SK-N-SH (cell line): ENCODE measurements around the gene PIK3R1. TPM values are rescaled to one million over a fixed set of nuclear protein-coding genes. Genes with fewer than 3 reads are reported as not detected.
A peak's percentile ranks its signal among the peaks of the same experiment; 100 is the strongest.
"Not testable (repeated sequence)": the region's sequence is repeated elsewhere in the genome, so short reads cannot be mapped to it uniquely, and the experiment has no call there.

Source experiments
- CTCF ChIA-PET: fragments of 300-600, 350-600 bp; formaldehyde crosslinking; extraction: SDS; loops from one replicate; lab custom pipeline; 2021; lab: Yijun Ruan, JAX
- POLR2A ChIA-PET: fragments of 350-600 bp; sonication (Branson Sonifier 250); formaldehyde crosslinking; extraction: SDS; loops from one replicate; lab custom pipeline; 2020; ENCODE audit warnings: antibody characterized with exemption, inconsistent platforms; lab: Yijun Ruan, JAX
- DNase-seq: peaks from one replicate; pipeline ENCODE4 v3.0.0; 2012
- H2AFZ ChIP-seq: fragments of 200-600 bp; sonication (generic); 2 replicates; pipeline ENCODE4 v1.8.1; 2016; ENCODE audit warnings: antibody characterized with exemption, mild to moderate bottlenecking, low read depth
- H3F3A ChIP-seq: fragments of 200-600 bp; sonication (generic); replicated peaks from 2 replicates; pipeline ENCODE3; 2016; ENCODE audit warnings: antibody characterized with exemption, mild to moderate bottlenecking; ENCODE audit not compliant: insufficient read depth
- H3K27ac ChIP-seq, 2 experiments: fragments of 200-500 bp in 1 of 2; fragments of 200-600 bp in 1 of 2; sonication (Bioruptor generic) in 1 of 2; sonication (generic), shearing (Covaris generic) in 1 of 2; 2 replicates each; pipeline versions ENCODE4 v1.5.1 to v1.6.1; 2014 to 2016; ENCODE audit warnings: low read depth in 2 of 2, inconsistent platforms in 1 of 2, low read length in 1 of 2, mild to moderate bottlenecking in 1 of 2, mixed read lengths in 1 of 2
- H3K27me3 ChIP-seq: fragments of 200-600 bp; sonication (generic), shearing (Covaris generic); 2 replicates; pipeline ENCODE4 v1.6.1; 2016; ENCODE audit warnings: mixed run types; ENCODE audit not compliant: insufficient read depth
- H3K36me3 ChIP-seq, 2 experiments: fragments of 200-500 bp in 1 of 2; fragments of 200-600 bp in 1 of 2; sonication (Bioruptor generic) in 1 of 2; sonication (generic) in 1 of 2; replicated peaks in 1 of 2; 2 replicates each; pipeline versions ENCODE3 to v1.5.1; 2014 to 2016; ENCODE audit warnings: low read length in 1 of 2, mild to moderate bottlenecking in 1 of 2; ENCODE audit not compliant: insufficient read depth in 2 of 2, control insufficient read depth in 1 of 2
- H3K4me1 ChIP-seq, 2 experiments: fragments of 200-500 bp in 1 of 2; fragments of 200-600 bp in 1 of 2; sonication (Bioruptor generic) in 1 of 2; sonication (generic), shearing (Covaris generic) in 1 of 2; 2 replicates each; pipeline versions ENCODE4 v1.5.1 to v1.6.1; 2014 to 2016; ENCODE audit warnings: low read depth in 1 of 2, low read length in 1 of 2, mixed run types in 1 of 2; ENCODE audit not compliant: insufficient read depth in 2 of 2, control insufficient read depth in 1 of 2
- H3K4me2 ChIP-seq: fragments of 200-600 bp; sonication (generic), shearing (Covaris generic); 2 replicates; pipeline ENCODE4 v1.6.1; 2017; ENCODE audit warnings: mixed run types
- H3K4me3 ChIP-seq, 2 experiments: fragments of 200-500 bp in 1 of 2; fragments of 200-600 bp in 1 of 2; sonication (Bioruptor generic) in 1 of 2; sonication (generic), shearing (Covaris generic) in 1 of 2; 2 replicates each; pipeline versions ENCODE4 v1.5.1 to v1.8.1; 2014 to 2016; ENCODE audit warnings: low read depth in 2 of 2, inconsistent platforms in 1 of 2, low read length in 1 of 2, mild to moderate bottlenecking in 1 of 2, mixed read lengths in 1 of 2, moderate library complexity in 1 of 2
- H3K79me2 ChIP-seq: fragments of 200-600 bp; sonication (generic); 2 replicates; pipeline ENCODE4 v1.8.1; 2017; ENCODE audit warnings: mild to moderate bottlenecking; ENCODE audit not compliant: insufficient read depth
- H3K9ac ChIP-seq: fragments of 200-600 bp; sonication (generic); 2 replicates; pipeline ENCODE4 v1.6.1; 2017; ENCODE audit warnings: mixed run types
- H3K9me2 ChIP-seq: fragments of 200-600 bp; sonication (generic); 2 replicates; pipeline ENCODE4 v1.6.1; 2017; ENCODE audit warnings: mixed run types
- H3K9me3 ChIP-seq: fragments of 200-600 bp; sonication (generic); 2 replicates; pipeline ENCODE4 v1.6.1; 2017; ENCODE audit warnings: mixed run types, mild to moderate bottlenecking, moderate library complexity
- H4K20me1 ChIP-seq: fragments of 200-600 bp; sonication (generic); 2 replicates; pipeline ENCODE4 v1.6.1; 2017; ENCODE audit warnings: mild to moderate bottlenecking, mixed run types; ENCODE audit not compliant: insufficient read depth
- ELF1 ChIP-seq: IDR thresholded peaks from 2 replicates; pipeline ENCODE4 v1.4.0; 2012
- FOXJ3 ChIP-seq: sonication (generic); formaldehyde crosslinking; IDR thresholded peaks from 2 replicates; pipeline ENCODE4 v1.5.1; 2020; ENCODE audit warnings: mild to moderate bottlenecking, missing genetic modification reagents
- GATA2 ChIP-seq: sonication (generic); formaldehyde crosslinking; IDR thresholded peaks from 2 replicates; pipeline ENCODE4 v1.5.0; 2020; ENCODE audit warnings: mild to moderate bottlenecking, missing genetic modification reagents
- JUND ChIP-seq: IDR thresholded peaks from 2 replicates; pipeline ENCODE4 v1.4.0; 2012
- MEF2A ChIP-seq: IDR thresholded peaks from 2 replicates; pipeline ENCODE4 v1.4.0; 2012; ENCODE audit warnings: low read depth, borderline replicate concordance
- RFX5 ChIP-seq: IDR thresholded peaks from 2 replicates; pipeline ENCODE4 v1.6.1; 2012; ENCODE audit warnings: mild to moderate bottlenecking, improper control_type of control experiment, low read length
- TCF12 ChIP-seq: IDR thresholded peaks from 2 replicates; pipeline ENCODE4 v1.4.0; 2012
- YY1 ChIP-seq: IDR thresholded peaks from 2 replicates; pipeline ENCODE4 v1.4.0; 2012; ENCODE audit warnings: low read depth, mild to moderate bottlenecking
- WGBS: methylation state at CpG from one replicate; pipeline ENCODE4 v1.1.6; 2017; ENCODE audit warnings: low lambda C conversion rate; 5-methylcytosine and 5-hydroxymethylcytosine counted together
- polyA plus RNA-seq, 3 experiments: library from polyadenylated mRNA; depleted of rRNA; stranded (reverse); fragments of >200 nt; gene quantifications; 2 replicates each; pipeline ENCODE4 v1.2.3, GENCODE V29; 2012
- TF ChIP-seq, protein P1 (sequence below): IDR thresholded peaks from 2 replicates; pipeline ENCODE4 v1.6.1; 2012; ENCODE audit warnings: mild to moderate bottlenecking, low read depth, low read length, moderate library complexity
- TF ChIP-seq, protein P2 (sequence below): fragments of 200-600 bp; sonication (generic); IDR thresholded peaks from 2 replicates; pipeline ENCODE4 v1.6.1; 2017; ENCODE audit warnings: antibody characterized with exemption, mild to moderate bottlenecking, moderate library complexity

PIK3R1 gene
- polyA plus RNA-seq, 1 of the 3 experiments (the other 2 are of a cell fraction) = 2.0 TPM

DNA sequence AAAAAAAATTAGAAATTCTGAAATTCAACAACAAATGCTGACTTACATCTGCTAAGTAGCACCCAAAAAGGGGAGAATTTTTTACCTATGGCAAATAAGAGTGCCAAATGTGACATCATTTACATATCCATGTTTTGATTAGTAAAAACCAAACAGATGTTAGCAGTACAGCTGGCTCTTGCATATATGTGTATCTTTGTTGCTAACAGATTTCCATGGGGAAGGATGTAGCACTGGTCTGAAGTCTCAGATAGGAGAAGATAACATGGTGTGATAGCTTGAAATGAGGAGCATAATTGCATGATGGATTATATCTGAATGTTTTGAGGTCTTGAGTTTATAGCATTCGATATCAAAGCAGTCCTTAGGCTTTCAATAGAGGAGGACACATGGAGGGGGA is 17.5 kb downstream of the PIK3R1 start:
- TF ChIP-seq YY1 (no peak), GATA2 (peak; percentile 69), RFX5 (no peak)
- TF ChIP-seq, protein P1, sequence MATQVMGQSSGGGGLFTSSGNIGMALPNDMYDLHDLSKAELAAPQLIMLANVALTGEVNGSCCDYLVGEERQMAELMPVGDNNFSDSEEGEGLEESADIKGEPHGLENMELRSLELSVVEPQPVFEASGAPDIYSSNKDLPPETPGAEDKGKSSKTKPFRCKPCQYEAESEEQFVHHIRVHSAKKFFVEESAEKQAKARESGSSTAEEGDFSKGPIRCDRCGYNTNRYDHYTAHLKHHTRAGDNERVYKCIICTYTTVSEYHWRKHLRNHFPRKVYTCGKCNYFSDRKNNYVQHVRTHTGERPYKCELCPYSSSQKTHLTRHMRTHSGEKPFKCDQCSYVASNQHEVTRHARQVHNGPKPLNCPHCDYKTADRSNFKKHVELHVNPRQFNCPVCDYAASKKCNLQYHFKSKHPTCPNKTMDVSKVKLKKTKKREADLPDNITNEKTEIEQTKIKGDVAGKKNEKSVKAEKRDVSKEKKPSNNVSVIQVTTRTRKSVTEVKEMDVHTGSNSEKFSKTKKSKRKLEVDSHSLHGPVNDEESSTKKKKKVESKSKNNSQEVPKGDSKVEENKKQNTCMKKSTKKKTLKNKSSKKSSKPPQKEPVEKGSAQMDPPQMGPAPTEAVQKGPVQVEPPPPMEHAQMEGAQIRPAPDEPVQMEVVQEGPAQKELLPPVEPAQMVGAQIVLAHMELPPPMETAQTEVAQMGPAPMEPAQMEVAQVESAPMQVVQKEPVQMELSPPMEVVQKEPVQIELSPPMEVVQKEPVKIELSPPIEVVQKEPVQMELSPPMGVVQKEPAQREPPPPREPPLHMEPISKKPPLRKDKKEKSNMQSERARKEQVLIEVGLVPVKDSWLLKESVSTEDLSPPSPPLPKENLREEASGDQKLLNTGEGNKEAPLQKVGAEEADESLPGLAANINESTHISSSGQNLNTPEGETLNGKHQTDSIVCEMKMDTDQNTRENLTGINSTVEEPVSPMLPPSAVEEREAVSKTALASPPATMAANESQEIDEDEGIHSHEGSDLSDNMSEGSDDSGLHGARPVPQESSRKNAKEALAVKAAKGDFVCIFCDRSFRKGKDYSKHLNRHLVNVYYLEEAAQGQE = no peak
- POLR2A ChIA-PET = interaction anchor here (1.4 kb wide), 1 partner anchor 17 kb away, joined by 6 read pairs; the partner anchor contains the start of gene PIK3R1
- WGBS = 52% methylated on average over 1 of the region's 1 CpG
- no peaks in the 10 kb centered on the region for H3K27me3 ChIP-seq
- peaks cover 9 to 10% of the 10 kb centered on the region in 2 experiments for H3K36me3 ChIP-seq
- H3F3A ChIP-seq = no peaks in the 10 kb centered on the region
- H3K79me2 ChIP-seq = peaks cover 19% of the 10 kb centered on the region; the same call in 1 of the 2 replicates
- no peaks in the 10 kb centered on the region; the same call in 1 of the 2 replicates for H4K20me1 ChIP-seq
- H3K27ac ChIP-seq = no peak overlapping the region; a peak in 1 of 4 replicates
- H3K9ac ChIP-seq = no peak overlapping the region
- peak; percentile 38 for DNase-seq
- no peaks in the 10 kb centered on the region for H3K9me2 ChIP-seq
- no peaks in the 10 kb centered on the region for H3K9me3 ChIP-seq
- no peak overlapping the region for H3K4me3 ChIP-seq
- H3K4me1 ChIP-seq = peaks cover 3 to 18% of the 10 kb centered on the region in 2 experiments; a peak in 3 of 4 replicates
- CTCF ChIA-PET = interaction anchor here (1.9 kb wide), 1 partner anchor 20 kb away, joined by 5 read pairs; no protein-coding TSS in a partner anchor
- no peak overlapping the region for H2AFZ ChIP-seq
- H3K4me2 ChIP-seq = no peak overlapping the region

DNA sequence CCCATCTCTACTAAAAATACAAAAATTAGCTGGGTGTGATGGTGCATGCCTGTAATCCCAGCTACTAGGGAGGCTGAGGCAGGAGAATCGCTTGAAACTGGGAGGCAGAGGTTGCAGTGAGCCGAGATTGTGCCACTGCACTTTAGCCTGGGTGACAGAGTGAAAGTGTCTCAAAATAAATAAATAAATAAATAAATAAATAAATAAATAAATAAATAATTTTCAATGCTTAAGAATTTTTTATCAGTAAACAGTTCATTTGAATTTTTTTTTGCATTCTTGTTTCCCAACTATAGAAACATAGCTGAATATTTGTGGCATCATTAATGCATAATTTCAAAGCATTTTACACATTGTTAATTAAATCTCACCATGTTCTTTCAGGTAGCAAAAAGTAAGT is 19.7 kb downstream of the PIK3R1 start:
- not testable (repeated sequence) for H3K27ac ChIP-seq, H3K9ac ChIP-seq, H3K27me3 ChIP-seq, H3K9me2 ChIP-seq, H3K4me3 ChIP-seq, H3F3A ChIP-seq, H3K36me3 ChIP-seq, H2AFZ ChIP-seq, H3K9me3 ChIP-seq, H4K20me1 ChIP-seq, H3K4me2 ChIP-seq, DNase-seq
- peaks cover 6 to 22% of the 10 kb centered on the region in 2 experiments; a peak in 3 of 4 replicates for H3K4me1 ChIP-seq
- H3K79me2 ChIP-seq = peaks cover 14% of the 10 kb centered on the region; the same call in 1 of the 2 replicates
- CTCF ChIA-PET = interaction anchor here (0.9 to 1.2 kb wide), 3 partner anchors 772 to 989 kb away, joined by 3 to 4 read pairs (median 3); no protein-coding TSS in a partner anchor
- 98% methylated on average over 2 of the region's 2 CpGs for WGBS
- POLR2A ChIA-PET = interaction anchor here (1.0 kb wide), 1 partner anchor 19 kb away, joined by 3 read pairs; no protein-coding TSS in a partner anchor

DNA sequence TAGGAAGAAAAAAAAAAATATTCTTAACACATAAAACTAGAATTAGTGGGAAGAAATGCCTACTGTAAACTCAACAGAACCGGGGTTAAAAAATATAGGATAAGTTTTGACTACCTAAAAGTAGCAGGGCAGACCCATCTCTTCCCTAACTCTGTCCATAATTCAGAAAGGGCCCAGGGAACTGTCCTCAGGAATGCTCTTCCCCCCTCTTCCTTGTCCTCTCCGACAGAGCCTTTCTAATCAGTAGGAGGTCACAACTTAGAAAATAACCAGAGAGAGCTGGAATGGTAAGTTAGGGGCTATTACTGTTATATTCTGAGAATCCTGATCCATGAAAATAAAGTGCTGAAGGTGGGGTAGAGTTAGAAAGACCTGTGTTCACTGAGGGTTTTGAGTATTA is 22.2 kb downstream of the PIK3R1 start:
- 69% methylated on average over 2 of the region's 2 CpGs for WGBS
- H3K9ac ChIP-seq = no peak overlapping the region
- H2AFZ ChIP-seq = no peak overlapping the region
- ChIA-PET CTCF (no interaction called here), POLR2A (no interaction called here)
- no peak overlapping the region for H3K4me3 ChIP-seq
- H3K9me2 ChIP-seq = no peaks in the 10 kb centered on the region
- H3F3A ChIP-seq = peaks cover 9% of the 10 kb centered on the region
- H3K27ac ChIP-seq = no peak overlapping the region; a peak in 1 of 4 replicates
- H3K27me3 ChIP-seq = no peaks in the 10 kb centered on the region
- no peaks in the 10 kb centered on the region; the same call in 1 of the 2 replicates for H4K20me1 ChIP-seq
- H3K4me1 ChIP-seq = peaks cover 13 to 23% of the 10 kb centered on the region in 2 experiments
- no peaks in the 10 kb centered on the region for H3K36me3 ChIP-seq
- DNase-seq = no peak
- no peak overlapping the region for H3K4me2 ChIP-seq
- peaks cover 5% of the 10 kb centered on the region; the same call in 1 of the 2 replicates for H3K79me2 ChIP-seq
- H3K9me3 ChIP-seq = no peaks in the 10 kb centered on the region
- no peak for TF ChIP-seq ELF1
- TF ChIP-seq FOXJ3 (CRISPR knock-in tag) = no peak
- TF ChIP-seq JUND = no peak
- TF ChIP-seq, protein P2, sequence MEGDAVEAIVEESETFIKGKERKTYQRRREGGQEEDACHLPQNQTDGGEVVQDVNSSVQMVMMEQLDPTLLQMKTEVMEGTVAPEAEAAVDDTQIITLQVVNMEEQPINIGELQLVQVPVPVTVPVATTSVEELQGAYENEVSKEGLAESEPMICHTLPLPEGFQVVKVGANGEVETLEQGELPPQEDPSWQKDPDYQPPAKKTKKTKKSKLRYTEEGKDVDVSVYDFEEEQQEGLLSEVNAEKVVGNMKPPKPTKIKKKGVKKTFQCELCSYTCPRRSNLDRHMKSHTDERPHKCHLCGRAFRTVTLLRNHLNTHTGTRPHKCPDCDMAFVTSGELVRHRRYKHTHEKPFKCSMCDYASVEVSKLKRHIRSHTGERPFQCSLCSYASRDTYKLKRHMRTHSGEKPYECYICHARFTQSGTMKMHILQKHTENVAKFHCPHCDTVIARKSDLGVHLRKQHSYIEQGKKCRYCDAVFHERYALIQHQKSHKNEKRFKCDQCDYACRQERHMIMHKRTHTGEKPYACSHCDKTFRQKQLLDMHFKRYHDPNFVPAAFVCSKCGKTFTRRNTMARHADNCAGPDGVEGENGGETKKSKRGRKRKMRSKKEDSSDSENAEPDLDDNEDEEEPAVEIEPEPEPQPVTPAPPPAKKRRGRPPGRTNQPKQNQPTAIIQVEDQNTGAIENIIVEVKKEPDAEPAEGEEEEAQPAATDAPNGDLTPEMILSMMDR = no peak
- TF ChIP-seq, protein P1 = no peak
- TF ChIP-seq TCF12 = no peak
- TF ChIP-seq MEF2A = no peak
